Measurements from ENCODE around the gene USP15.

Gene USP15

GRCh38 chr12:62259993-62260732 lies at the start of gene USP15:
USP15 (plus strand) TSS chr12:62260404; CDS start chr12:62260415, 11 bp downstream.
- FAIRE-seq, result no peak

- no peak for FAIRE-seq
Observed at GRCh38 chr12:62210422-62210821, 49.8 kb upstream of the USP15 start.

DNA sequence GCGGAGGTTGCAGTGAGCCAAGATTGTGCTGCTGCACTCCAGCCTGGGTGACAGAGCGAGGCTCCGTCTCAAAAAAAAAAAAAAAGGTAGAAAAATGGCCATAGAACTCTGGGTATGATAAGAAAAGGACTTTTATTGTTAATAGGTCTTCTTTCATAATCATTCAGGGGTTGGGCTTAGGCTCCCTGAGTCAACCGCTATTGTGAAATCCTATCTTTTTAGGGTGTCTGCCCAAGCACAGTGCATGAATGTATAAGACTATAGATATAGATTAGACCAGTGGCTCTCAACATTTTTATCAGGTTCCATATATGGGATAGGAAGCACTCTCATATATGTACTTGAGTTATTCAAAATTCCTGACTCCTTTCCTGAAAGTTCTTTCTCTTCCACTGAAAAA lies 48.7 kb upstream of the USP15 start:
- FAIRE-seq, result no peak

DNA sequence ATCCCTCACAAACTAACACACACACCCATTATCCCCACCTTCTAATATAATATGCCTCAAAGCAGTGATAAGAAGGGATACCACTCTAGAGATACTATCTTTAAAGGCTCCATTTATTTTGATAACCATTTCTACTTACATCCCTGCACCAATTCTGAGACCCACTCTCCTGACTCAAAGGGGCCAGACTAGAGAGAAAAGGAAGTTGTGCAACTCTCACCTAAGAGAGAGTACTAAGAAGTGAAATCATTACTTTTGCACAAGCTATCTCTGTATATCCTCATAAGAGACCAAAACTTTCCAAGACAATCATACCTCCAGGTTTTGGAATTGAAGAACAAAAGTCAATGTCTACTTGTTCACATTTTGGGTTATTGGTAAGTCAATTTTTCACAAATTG lies 45.4 kb upstream of the USP15 start:
- no peak for FAIRE-seq

GRCh38 chr12:62215506-62215905 lies 44.7 kb upstream of the USP15 start:
- no peak for FAIRE-seq

GRCh38 chr12:62217466-62218194 lies 42.6 kb upstream of the USP15 start:
- no peak for FAIRE-seq

DNA sequence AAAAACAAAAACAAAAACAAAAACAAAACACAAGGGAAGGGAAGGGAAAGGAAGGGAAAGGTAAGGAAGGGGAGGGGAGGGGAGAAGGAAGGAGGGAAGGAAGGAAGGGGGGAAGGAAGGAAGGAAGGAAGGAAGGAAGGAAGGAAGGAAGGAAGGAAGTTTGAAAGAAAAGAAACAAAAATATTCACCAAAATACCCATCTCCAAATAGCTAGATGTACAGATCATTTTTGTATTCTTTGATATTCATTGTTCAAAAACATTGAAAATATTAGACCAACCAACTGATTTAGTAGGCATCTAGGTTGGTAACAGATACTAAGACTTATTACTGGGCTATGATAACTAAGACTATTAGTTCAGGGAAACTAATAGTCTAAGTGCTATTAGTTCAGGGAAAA lies 39.1 kb upstream of the USP15 start:
- no peak for FAIRE-seq

DNA sequence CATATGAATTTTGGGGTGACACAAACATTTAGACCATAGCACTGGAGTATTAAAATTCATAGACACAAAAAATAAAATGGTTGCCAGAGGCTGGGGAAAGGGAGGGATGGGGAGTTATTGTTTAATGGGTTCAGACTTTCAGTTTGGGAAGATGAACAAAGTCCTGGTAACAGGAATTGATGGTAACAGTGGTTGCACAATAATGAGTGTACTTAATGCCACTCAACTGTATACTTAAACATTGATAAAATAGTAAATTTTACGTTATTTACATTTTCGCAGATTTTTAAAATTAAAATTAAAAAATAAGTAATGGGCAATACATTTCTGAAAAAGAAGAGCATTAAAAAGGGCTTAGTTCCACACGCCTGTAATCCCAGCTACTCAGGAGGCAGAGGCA lies 35.6 kb upstream of the USP15 start:
- no peak for FAIRE-seq

- no peak for FAIRE-seq
Observed at GRCh38 chr12:62227091-62227490, 33.1 kb upstream of the USP15 start.

DNA sequence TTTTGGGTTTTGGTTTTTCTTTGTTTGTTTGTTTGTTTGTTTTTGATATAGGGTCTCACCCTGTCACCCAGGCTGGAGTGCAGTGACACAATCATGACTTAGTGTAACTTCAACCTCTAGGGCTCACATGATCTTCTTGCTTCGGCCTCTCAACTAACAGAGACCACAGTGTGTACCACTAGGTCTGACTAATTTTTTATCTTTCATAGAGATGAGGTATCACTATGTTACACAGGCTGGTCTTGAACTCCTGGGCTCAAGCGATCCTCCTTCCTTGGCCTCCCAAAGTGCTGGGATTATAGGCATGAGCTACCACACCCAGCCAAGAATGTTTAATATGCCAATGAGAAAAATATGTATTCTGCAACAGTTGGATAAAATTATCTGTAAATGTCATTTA lies 29.6 kb upstream of the USP15 start:
- no peak for FAIRE-seq

DNA sequence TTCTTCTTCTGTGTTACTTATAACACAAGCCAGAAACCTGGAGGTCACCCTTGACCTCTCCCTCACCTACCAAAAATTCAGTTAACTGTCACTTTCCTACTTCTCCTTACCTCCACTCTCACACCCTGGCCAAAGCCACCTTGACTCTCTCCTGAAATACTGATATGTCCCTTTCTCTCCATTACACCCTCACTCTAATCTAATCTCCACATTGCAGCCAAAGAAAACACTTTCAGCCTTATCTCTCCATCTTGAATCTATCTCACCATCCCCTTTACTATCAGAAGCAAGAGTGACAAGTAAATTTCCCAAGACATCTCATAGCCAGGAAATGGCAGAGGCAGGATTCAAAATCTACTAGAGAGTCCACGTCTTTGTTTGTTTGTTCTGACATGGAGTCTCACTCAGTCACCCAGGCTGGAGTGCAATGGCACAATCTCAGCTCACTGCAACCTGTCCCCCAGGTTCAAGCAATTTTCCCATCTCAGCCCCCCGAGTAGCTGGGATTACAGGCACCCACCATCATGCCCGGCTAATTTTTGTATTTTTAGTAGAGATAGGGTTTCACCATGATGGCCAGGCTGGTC lies 28.0 kb upstream of the USP15 start:
- no peak for FAIRE-seq

GRCh38 chr12:62233805-62234204 lies 26.4 kb upstream of the USP15 start:
- FAIRE-seq, result no peak

GRCh38 chr12:62239571-62239970 lies 20.6 kb upstream of the USP15 start:
- no peak for FAIRE-seq

DNA sequence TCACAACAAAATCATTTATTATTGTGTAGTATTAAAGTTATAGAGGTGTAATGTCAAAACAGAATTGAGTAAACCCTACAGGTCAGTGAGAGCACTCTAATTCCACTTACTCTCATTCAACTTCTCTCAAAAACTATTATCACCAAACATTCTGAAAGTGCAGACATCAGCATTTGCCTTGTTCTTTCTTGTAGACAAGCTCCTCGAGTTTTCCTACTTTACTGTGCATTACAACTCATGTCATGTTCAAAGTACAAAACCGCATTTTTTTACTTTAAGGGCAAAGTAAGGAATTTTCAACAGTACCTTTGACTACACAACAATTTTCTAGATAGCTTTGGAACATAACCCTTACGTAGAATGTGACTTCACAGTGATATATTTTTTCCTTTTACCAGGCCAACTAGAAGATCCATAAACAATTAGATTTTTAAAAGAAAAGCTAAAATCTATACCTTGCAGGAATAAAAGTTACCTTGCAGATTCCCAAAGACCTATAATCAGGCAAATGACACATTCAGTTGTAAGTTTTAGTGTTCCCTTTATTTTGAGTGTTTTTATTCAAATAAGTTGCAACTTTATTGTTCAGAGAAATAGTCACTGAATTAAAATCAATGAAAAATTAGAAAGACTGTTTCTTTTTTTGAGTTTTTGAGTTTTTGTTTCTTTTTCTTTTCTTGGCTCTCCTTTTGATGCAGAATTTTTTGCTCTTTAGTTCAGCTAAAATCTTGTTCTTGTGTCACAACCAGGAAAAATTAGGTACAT lies 12.7 kb upstream of the USP15 start:
- no peak for FAIRE-seq

DNA sequence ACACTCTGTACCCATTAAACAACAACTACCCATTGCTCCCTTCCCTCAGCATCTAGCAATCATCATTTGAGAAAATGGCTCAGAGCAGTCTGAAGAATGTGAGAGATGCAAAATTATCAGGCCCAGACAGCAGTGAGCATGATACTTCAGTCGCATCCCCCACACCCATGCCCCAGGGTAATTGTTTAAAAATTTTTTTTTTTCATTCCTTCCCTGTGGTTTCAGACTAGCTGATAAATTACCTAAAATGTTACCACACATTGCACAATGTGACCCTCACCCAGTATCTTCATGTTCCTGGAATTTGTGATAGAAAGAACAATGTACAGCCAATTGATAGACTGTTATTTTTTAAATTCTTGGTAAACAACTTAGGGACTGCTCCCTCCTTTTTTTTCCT lies 11.3 kb upstream of the USP15 start:
- no peak for FAIRE-seq

GRCh38 chr12:62249419-62249818 lies 10.8 kb upstream of the USP15 start:
- no peak for FAIRE-seq

DNA sequence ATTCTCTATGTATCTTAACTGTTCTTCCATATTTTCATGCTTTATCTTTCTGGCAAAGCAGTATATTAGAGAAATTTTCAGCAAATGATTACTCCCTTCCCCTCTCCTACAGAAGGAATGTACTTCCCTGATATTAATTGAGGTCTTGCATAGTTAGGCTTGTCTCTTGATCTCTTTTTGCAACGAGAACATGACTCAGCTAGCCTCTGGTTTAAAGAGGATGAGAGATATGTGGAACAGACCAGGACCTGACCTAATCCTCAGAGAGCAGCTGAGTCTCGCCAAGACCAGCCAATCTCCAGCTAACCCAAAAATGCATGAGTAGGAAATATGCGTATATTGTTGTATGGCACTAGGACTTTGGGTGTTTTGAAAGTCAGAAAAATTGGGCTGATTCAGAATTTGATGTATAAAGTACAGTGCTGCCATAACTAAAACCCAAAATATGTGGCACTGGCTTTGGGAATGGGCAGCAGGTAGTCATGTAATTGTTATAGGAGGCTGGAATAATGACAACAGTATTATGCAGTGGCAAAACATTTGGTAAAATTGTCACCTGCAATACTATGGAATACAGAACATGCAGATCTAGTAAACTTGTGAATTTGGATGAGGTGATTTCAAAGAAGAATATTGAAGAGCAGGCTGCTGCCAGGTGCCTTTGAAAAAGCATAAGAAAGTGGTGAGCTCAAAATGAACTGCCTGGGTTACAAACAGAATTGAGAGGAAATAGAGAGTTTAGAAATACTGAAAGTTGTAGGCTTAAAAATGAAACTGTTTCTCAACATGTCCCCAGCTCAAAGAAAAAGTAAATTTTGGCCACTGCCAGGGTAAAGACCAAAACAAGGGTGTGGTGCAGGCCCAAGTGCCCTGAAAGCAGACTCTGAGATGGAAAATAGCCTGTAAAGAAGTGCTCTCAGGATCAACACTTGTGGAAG lies 9.3 kb upstream of the USP15 start:
- FAIRE-seq, result no peak

GRCh38 chr12:62251609-62251958 lies 8.6 kb upstream of the USP15 start:
- no peak for FAIRE-seq

DNA sequence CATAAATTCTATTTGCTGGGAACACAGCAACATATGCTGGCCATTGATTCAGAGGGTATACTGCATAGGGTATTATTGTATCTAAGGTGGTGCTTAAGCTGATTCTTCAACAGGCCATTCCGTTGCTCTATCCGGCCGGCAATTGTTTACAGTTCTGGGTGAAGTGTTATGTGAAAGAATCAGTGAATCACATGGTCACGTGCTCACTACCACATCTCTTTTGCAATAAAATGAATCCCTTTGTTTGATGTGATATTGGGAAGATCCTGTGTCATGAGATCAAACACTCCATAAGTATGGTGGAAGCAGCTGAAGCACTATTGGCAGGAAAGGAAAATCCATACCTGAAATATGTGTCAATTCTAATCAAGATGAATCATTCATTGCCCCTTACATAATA lies 7.6 kb upstream of the USP15 start:
- no peak for FAIRE-seq

DNA sequence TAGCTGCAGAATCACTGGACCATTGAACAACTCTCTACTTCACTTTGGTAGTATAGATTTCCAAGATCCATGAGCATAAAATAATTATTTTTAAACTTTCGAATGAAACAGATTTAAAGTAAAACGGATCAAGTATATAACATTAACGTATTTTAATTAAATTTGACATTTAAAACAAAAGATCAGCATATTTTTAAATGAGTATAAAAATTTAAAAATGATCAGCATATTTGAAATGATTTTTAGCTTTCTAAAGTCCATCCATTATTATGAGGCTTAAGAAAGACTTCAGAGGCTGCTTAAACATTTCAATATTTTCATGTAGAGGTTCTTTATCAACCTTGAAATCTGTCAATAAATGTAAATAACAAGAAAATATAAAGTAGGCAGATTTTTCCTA lies 5.2 kb upstream of the USP15 start:
- no peak for FAIRE-seq

DNA sequence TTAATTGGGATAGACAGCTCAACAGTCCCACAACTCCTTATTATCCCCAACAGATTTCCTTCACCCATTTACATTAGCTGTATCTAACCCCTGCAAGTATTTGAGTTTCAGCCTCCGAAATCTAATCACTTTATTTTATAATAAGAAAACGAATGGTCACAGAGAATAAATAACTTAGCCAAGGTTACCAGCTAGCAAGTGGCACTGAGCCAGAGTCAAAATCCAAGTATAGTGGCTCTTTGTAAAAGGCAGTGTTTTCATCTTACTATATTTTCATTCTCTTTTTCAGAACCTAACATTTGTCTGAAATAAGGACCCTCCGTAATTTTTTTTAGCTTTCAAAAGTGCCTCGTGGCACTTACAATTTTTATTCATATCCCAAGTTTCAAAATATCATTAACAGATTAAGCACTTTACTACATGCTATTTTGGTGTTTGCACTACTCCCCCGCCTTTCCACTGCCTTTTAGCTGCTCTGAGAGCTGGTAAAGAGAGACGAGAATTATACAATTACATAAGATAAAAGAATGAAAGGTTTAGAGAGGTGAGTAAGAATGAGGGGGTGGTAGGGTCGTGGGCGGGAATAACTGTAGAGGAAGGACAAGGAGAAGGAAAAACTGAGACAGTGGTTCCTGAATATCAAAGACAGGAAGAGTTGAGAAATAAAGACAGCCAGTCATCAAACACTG lies 3.7 kb upstream of the USP15 start:
- no peak for FAIRE-seq

DNA sequence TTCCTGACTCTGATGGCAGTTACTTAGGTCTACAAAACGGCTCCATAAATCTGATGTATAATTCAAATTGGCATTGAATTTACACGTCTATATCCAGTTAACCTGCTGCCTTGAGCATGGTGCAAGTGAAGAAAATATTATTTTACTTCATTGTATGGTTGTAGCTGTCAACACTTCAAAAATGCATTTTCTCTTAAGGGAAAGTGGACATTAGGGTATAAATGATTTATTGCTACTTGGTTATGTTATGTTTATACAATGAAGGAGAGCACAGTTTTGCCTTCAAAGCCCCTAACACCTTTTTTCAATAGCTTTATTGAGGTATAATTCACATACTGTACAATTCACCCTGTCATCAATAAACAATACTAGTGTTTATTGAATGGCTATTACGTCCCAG lies 2.0 kb upstream of the USP15 start:
- FAIRE-seq, result no peak

Data from islet of Langerhans (tissue), 1 donor.